ENCODE data around the gene SLC9A9. TPM values are rescaled to one million over a fixed set of nuclear protein-coding genes. Genes with fewer than 3 reads are reported as not detected.

Gene SLC9A9
- total and polyA plus RNA-seq, 2 donors (not counting 1 experiment from before 2014, with no cell fraction given) = 14.3 to 74.0 TPM

DNA sequence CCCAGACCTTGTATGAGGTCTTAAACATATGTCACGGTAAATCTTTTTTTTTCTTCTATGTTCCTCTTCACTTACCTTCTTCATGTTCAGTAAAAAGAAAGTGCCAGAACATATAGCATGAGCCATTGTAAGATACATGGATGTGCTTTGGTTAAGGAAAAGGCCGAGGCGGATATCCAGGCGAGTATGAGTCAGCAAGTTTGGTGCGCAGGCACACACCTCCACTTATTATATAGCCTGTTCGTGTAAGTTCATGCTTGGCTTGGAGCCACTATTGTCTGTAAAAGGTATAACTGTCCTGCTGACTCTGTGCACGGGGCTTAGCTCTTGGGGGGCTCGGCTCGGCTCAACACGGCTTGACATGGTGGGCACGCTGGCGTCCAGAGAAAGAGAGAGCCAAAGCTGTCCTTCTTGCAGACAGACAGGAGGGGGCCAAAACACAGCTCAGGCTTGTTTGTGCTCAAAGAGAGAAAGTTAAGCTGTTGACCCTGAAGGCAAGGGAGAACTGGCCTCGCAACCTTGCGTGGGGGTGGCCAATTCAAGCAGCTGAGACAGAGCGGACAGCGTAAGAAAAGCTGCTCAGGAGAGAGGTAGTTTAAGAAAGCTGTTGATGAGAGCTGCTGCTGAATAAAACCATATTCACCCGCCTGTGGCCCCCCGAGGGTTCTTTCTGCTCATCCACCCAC, 251.2 kb downstream of the SLC9A9 start:
- no peak overlapping the region for H3K9ac ChIP-seq (ENCODE audit: insufficient read depth, low read length)
- H4K20me1 ChIP-seq (ENCODE audit: control insufficient read depth, extremely low read depth, insufficient read depth, low read length) = no peaks in the 10 kb centered on the region
- no peak overlapping the region for H3K4me2 ChIP-seq (ENCODE audit: extremely low read depth, insufficient read depth, low read length)
- no peak overlapping the region for H3K27ac ChIP-seq (ENCODE audit: insufficient read depth, low read length)
- no peaks in the 10 kb centered on the region for H3K27me3 ChIP-seq (ENCODE audit: control insufficient read depth, insufficient read depth, low read length)
- no peak for DNase-seq (ENCODE audit: low read depth in 2 of 2)
- no peak for TF ChIP-seq EZH2 (IDR thresholded peaks at IDR 0.05; ENCODE audit: low read length, missing control alignments)
- TF ChIP-seq, protein P1, sequence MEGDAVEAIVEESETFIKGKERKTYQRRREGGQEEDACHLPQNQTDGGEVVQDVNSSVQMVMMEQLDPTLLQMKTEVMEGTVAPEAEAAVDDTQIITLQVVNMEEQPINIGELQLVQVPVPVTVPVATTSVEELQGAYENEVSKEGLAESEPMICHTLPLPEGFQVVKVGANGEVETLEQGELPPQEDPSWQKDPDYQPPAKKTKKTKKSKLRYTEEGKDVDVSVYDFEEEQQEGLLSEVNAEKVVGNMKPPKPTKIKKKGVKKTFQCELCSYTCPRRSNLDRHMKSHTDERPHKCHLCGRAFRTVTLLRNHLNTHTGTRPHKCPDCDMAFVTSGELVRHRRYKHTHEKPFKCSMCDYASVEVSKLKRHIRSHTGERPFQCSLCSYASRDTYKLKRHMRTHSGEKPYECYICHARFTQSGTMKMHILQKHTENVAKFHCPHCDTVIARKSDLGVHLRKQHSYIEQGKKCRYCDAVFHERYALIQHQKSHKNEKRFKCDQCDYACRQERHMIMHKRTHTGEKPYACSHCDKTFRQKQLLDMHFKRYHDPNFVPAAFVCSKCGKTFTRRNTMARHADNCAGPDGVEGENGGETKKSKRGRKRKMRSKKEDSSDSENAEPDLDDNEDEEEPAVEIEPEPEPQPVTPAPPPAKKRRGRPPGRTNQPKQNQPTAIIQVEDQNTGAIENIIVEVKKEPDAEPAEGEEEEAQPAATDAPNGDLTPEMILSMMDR (conservative IDR thresholded peaks at IDR 0.05 in 1 of 2, IDR thresholded peaks at IDR 0.05 in 1 of 2; ENCODE audit: low read depth in 1 of 2, low read length in 2 of 2) = no peak
- no peak overlapping the region for H3K4me3 ChIP-seq (replicated peaks in 1 of 4; ENCODE audit: control extremely low read depth in 1 of 4, insufficient read depth in 1 of 4, low read depth in 3 of 4, low read length in 4 of 4)
- H3K9me3 ChIP-seq (ENCODE audit: control insufficient read depth, insufficient read depth, low read depth, low read length) = no peaks in the 10 kb centered on the region
- no peaks in the 10 kb centered on the region for H3K79me2 ChIP-seq (ENCODE audit: control insufficient read depth, insufficient read depth, low read length)
- no peak overlapping the region for H2AFZ ChIP-seq (ENCODE audit: low read length)
- no peaks in the 10 kb centered on the region for H3K36me3 ChIP-seq (ENCODE audit: control insufficient read depth, insufficient read depth, low read length)
- H3K4me1 ChIP-seq (ENCODE audit: control insufficient read depth, extremely low read depth, insufficient read depth, low read length) = no peaks in the 10 kb centered on the region

DNA sequence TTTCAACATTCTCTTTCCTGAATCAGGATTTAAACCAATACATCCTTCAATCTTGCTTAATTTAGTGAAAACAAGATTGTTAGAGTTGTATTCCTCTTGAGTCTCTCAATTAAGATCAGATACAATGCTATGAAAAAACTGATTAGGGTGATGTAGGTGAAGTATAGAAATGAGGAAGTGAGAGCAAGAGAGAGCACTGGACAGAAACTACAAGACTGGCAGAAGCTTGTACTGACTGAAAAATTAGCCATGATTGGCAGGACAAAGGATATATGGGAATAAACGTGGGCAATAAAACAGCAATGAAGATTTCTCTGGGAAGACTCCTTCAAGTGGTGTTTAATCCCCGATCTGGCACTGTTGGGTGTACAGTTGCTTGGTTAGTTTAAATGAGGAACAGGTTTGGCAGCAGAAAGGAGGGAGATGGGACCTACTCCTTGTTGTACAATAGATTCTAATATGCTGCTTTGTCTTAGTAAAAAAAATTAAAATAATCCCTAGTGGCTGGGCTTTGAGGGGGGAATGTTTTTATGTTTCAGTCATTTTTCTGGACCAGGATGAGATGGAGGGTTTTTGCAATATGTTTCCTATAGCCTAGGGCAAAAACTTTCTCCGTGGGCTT, 252.7 kb downstream of the SLC9A9 start:
- H3K4me2 ChIP-seq (ENCODE audit: extremely low read depth, insufficient read depth, low read length) = no peak overlapping the region
- DNase-seq (ENCODE audit: low read depth in 2 of 2) = no peak
- H3K4me3 ChIP-seq (replicated peaks in 1 of 4; ENCODE audit: control extremely low read depth in 1 of 4, insufficient read depth in 1 of 4, low read depth in 3 of 4, low read length in 4 of 4) = no peak overlapping the region
- no peak overlapping the region for H3K9ac ChIP-seq (ENCODE audit: insufficient read depth, low read length)
- H3K36me3 ChIP-seq (ENCODE audit: control insufficient read depth, insufficient read depth, low read length) = no peaks in the 10 kb centered on the region
- no peaks in the 10 kb centered on the region for H3K4me1 ChIP-seq (ENCODE audit: control insufficient read depth, extremely low read depth, insufficient read depth, low read length)
- H3K79me2 ChIP-seq (ENCODE audit: control insufficient read depth, insufficient read depth, low read length) = no peaks in the 10 kb centered on the region
- no peaks in the 10 kb centered on the region for H3K27me3 ChIP-seq (ENCODE audit: control insufficient read depth, insufficient read depth, low read length)
- H4K20me1 ChIP-seq (ENCODE audit: control insufficient read depth, extremely low read depth, insufficient read depth, low read length) = no peaks in the 10 kb centered on the region
- TF ChIP-seq EZH2 (IDR thresholded peaks at IDR 0.05; ENCODE audit: low read length, missing control alignments) = no peak
- TF ChIP-seq, protein P1 (conservative IDR thresholded peaks at IDR 0.05 in 1 of 2, IDR thresholded peaks at IDR 0.05 in 1 of 2; ENCODE audit: low read depth in 1 of 2, low read length in 2 of 2) = no peak
- H3K27ac ChIP-seq (ENCODE audit: insufficient read depth, low read length) = no peak overlapping the region
- H2AFZ ChIP-seq (ENCODE audit: low read length) = no peak overlapping the region
- H3K9me3 ChIP-seq (ENCODE audit: control insufficient read depth, insufficient read depth, low read depth, low read length) = no peaks in the 10 kb centered on the region

DNA sequence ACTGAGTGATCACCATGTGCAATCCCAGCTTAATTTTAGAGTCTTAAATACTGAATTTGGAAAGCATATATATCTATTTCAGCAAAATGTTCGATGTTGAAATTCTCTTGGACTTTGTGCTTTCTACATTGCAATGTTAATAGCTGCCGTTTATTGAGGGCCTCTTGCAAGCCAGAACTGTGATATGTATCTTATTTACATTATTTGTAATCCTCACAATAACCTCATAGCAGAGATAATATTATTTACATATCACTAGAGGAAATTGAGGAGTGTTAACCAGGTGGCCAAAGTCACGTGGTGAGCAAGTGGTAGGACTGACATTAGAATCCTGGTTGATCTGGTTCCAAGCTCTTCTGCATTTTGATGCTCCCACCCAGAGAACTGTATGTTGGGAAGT, 254.1 kb downstream of the SLC9A9 start:
- no peaks in the 10 kb centered on the region for H3K9me3 ChIP-seq (ENCODE audit: control insufficient read depth, insufficient read depth, low read depth, low read length)
- no peaks in the 10 kb centered on the region for H3K79me2 ChIP-seq (ENCODE audit: control insufficient read depth, insufficient read depth, low read length)
- no peaks in the 10 kb centered on the region for H3K27me3 ChIP-seq (ENCODE audit: control insufficient read depth, insufficient read depth, low read length)
- TF ChIP-seq EZH2 (IDR thresholded peaks at IDR 0.05; ENCODE audit: low read length, missing control alignments) = no peak
- TF ChIP-seq, protein P1 (conservative IDR thresholded peaks at IDR 0.05 in 1 of 2, IDR thresholded peaks at IDR 0.05 in 1 of 2; ENCODE audit: low read depth in 1 of 2, low read length in 2 of 2) = no peak
- H3K27ac ChIP-seq (ENCODE audit: insufficient read depth, low read length) = no peak overlapping the region
- no peak for DNase-seq (ENCODE audit: low read depth in 2 of 2)
- H3K4me1 ChIP-seq (ENCODE audit: control insufficient read depth, extremely low read depth, insufficient read depth, low read length) = no peaks in the 10 kb centered on the region
- H2AFZ ChIP-seq (ENCODE audit: low read length) = no peak overlapping the region
- H3K36me3 ChIP-seq (ENCODE audit: control insufficient read depth, insufficient read depth, low read length) = no peaks in the 10 kb centered on the region
- H4K20me1 ChIP-seq (ENCODE audit: control insufficient read depth, extremely low read depth, insufficient read depth, low read length) = no peaks in the 10 kb centered on the region
- no peak overlapping the region for H3K4me3 ChIP-seq (replicated peaks in 1 of 4; ENCODE audit: control extremely low read depth in 1 of 4, insufficient read depth in 1 of 4, low read depth in 3 of 4, low read length in 4 of 4)
- no peak overlapping the region for H3K9ac ChIP-seq (ENCODE audit: insufficient read depth, low read length)
- no peak overlapping the region for H3K4me2 ChIP-seq (ENCODE audit: extremely low read depth, insufficient read depth, low read length)

All from fibroblast of lung (primary cell).